Upper lobe of left lung (tissue), 6 donors: ENCODE measurements around the gene SORD. TPM values are rescaled to one million over a fixed set of nuclear protein-coding genes. Genes with fewer than 3 reads are reported as not detected.

Experiments
- ATAC-seq, 2 donors: fragments of 200-7000 bp; cut with Tn5 transposase; one replicate each; pipeline ENCODE4 v1.9.1; 2022; ENCODE audit warnings: mild to moderate bottlenecking in 2 of 2, moderate library complexity in 2 of 2; ENCODE audit not compliant: low FRiP score in 2 of 2
- DNase-seq, 2 donors: peaks; one replicate each; pipeline ENCODE4 v3.0.0-alpha.2; 2019 to 2020
- H3K27ac ChIP-seq, 4 donors: fragments of 200-600 bp; sonication (generic); one replicate each; pipeline ENCODE4 v1.5.1; 2016 to 2019
- H3K27me3 ChIP-seq, 4 donors: fragments of 200-600 bp; sonication (generic); one replicate each; pipeline ENCODE4 v1.5.1; 2017 to 2019
- H3K36me3 ChIP-seq, 4 donors: fragments of 200-600 bp; sonication (generic); one replicate each; pipeline ENCODE4 v1.5.1; 2016 to 2019
- H3K4me1 ChIP-seq, 4 donors: fragments of 200-600 bp; sonication (generic); one replicate each; pipeline ENCODE4 v1.5.1; 2018 to 2019
- H3K4me3 ChIP-seq, 4 donors: fragments of 200-600 bp; sonication (generic); one replicate each; pipeline ENCODE4 v1.5.1; 2017 to 2019; ENCODE audit warnings: mild to moderate bottlenecking in 2 of 4, moderate library complexity in 1 of 4
- H3K9me3 ChIP-seq, 4 donors: fragments of 200-600 bp; sonication (generic); one replicate each; pipeline ENCODE4 v1.5.1; 2018 to 2019
- EP300 ChIP-seq, 4 donors: sonication (generic); formaldehyde crosslinking; IDR thresholded peaks; one replicate each; pipeline ENCODE4 v1.5.1; 2017; ENCODE audit warnings: antibody characterized with exemption in 4 of 4, control low read depth in 2 of 4
- POLR2A ChIP-seq, 4 donors: fragments of 450-650 bp; IDR thresholded peaks; one replicate each; pipeline ENCODE4 v1.5.1; 2016 to 2017; ENCODE audit warnings: antibody characterized with exemption in 4 of 4, mild to moderate bottlenecking in 2 of 4
- POLR2AphosphoS5 ChIP-seq, 2 donors: sonication (generic); formaldehyde crosslinking; IDR thresholded peaks; one replicate each; pipeline ENCODE4 v1.5.1; 2017; ENCODE audit warnings: antibody characterized with exemption in 2 of 2
- WGBS, 2 donors: methylation state at CpG; one replicate each; pipeline ENCODE4 v1.1.5; 2017 to 2018; 5-methylcytosine and 5-hydroxymethylcytosine counted together
- total RNA-seq, 6 donors: library from RNA; depleted of rRNA in 4 of 6; stranded (reverse); fragments of >200 nt in 4 of 6; gene quantifications; one replicate each; pipeline versions ENCODE4 v1.1.0 to v1.2.1, GENCODE V29; 2016 to 2021
- TF ChIP-seq, protein P1 (sequence below), 6 experiments: fragments of 450-650 bp in 4 of 6; fragments of 200-600 bp in 2 of 6; sonication (generic) in 2 of 6; IDR thresholded peaks; one replicate each; pipeline ENCODE4 v1.5.1; 2016 to 2019; ENCODE audit warnings: antibody characterized with exemption in 6 of 6
- donor health status: DM: no; HTN: no; CAD: no; lungs with moderate emphysema.
- donor health status: DM: no; HTN: yes; CAD: no; lungs with severe emphysema.

Gene SORD
- total RNA-seq, 6 donors from 2014 or later = 4.6 to 11.5 (median 9.3) TPM

- Histone ChIP-seq H3K36me3 (peaks cover 0 to 9% (median 3%) of the 10 kb centered on the region in 4 donors), H3K9me3 (no peaks in the 10 kb centered on the region), H3K4me3 (peak overlapping the region in 1 of 4 donors; percentile 12), H3K27me3 (peaks cover 4 to 55% (median 35%) of the 10 kb centered on the region in 4 donors), H3K4me1 (peaks cover 36 to 51% (median 41%) of the 10 kb centered on the region in 4 donors), H3K27ac (no peak overlapping the region)
- ATAC-seq = no peak
- peak in 1 of 2 donors; percentile 66 for DNase-seq
- TF ChIP-seq POLR2AphosphoS5 (IDR thresholded peaks at IDR 0.05) (no peak), POLR2A (IDR thresholded peaks at IDR 0.05) (peak in 1 of 4 donors; percentile 32)
- 13 to 21% methylated on average over 23 to 54 of the region's 65 CpGs for WGBS, 2 donors
These were observed 93.7 kb downstream of the SORD start for GRCh38 chr15:45116482-45117307.

DNA sequence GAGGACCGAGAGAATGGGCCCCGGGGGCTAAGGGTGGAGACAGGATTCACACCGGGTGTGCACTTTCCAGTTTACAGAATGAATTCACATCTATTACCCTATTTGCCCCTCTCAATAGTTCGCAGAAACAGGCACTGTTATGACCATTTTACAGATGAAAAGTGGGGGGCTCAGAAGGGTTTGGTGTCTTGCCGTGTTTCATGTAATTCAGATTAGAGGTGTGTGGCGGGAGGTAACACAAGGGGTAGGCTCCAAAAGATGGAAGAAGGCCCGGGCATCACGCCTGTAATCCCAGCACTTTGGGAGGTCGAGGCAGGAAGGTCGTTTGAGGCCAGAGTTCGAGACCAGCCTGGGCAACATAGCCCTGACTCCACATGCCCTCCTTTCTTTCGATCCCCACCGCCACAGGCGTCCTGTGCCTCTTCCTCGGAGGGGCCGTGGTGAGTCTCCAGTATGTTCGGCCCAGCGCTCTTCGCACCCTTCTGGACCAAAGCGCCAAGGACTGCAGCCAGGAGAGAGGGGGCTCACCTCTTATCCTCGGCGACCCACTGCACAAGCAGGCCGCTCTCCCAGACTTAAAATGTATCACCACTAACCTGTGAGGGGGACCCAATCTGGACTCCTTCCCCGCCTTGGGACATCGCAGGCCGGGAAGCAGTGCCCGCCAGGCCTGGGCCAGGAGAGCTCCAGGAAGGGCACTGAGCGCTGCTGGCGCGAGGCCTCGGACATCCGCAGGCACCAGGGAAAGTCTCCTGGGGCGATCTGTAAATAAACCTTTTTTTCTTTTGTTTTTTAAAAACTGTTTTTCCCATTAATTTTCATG, 94.5 kb downstream of the SORD start:
- WGBS, 2 donors = 26 to 41% methylated on average over 28 to 33 of the region's 33 CpGs
- DNase-seq (peak in 1 of 2 donors; percentile 85), ATAC-seq (peak in 1 of 2 donors; percentile 9)
- Histone ChIP-seq H3K36me3 (peaks cover 0 to 9% (median 3%) of the 10 kb centered on the region in 4 donors), H3K4me1 (peaks cover 30 to 43% (median 36%) of the 10 kb centered on the region in 4 donors), H3K9me3 (no peaks in the 10 kb centered on the region), H3K27ac (no peak overlapping the region), H3K4me3 (peak overlapping the region in 3 of 4 donors; percentile 11 to 37 (median 29)), H3K27me3 (peaks cover 3 to 49% (median 28%) of the 10 kb centered on the region in 4 donors)
- TF ChIP-seq, protein P1, sequence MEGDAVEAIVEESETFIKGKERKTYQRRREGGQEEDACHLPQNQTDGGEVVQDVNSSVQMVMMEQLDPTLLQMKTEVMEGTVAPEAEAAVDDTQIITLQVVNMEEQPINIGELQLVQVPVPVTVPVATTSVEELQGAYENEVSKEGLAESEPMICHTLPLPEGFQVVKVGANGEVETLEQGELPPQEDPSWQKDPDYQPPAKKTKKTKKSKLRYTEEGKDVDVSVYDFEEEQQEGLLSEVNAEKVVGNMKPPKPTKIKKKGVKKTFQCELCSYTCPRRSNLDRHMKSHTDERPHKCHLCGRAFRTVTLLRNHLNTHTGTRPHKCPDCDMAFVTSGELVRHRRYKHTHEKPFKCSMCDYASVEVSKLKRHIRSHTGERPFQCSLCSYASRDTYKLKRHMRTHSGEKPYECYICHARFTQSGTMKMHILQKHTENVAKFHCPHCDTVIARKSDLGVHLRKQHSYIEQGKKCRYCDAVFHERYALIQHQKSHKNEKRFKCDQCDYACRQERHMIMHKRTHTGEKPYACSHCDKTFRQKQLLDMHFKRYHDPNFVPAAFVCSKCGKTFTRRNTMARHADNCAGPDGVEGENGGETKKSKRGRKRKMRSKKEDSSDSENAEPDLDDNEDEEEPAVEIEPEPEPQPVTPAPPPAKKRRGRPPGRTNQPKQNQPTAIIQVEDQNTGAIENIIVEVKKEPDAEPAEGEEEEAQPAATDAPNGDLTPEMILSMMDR (IDR thresholded peaks at IDR 0.05) = no peak

DNA sequence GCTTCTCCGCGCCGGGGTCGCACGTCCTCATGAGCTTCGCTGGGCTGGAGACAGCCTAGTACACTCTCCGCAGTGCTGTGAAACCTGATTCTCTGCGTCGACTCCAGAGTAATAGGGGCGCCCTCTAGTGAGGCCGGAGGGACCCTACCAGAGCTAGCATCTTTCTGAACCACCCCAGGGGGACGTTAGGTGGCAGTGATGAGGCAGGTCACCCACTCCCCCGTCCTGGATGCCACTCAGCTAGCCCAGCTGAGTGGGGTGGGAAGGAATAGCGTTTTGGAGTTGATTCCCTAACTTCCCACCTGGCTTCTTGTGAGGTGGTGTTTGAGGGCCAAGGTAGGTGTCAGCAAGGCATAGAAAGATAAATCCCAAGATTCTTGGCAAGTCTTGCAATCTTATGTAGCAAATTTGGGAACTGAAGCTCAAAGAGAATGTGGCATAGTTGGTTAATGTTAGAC, 95.2 kb downstream of the SORD start:
- H3K4me1 ChIP-seq = peaks cover 24 to 36% (median 29%) of the 10 kb centered on the region in 4 donors
- DNase-seq (peak in 1 of 2 donors; percentile 87), ATAC-seq (peak; percentile 92 to 94)
- 1 to 2% methylated on average over 14 of the region's 14 CpGs for WGBS, 2 donors
- no peaks in the 10 kb centered on the region for H3K9me3 ChIP-seq
- peaks cover 0 to 43% (median 21%) of the 10 kb centered on the region in 4 donors for H3K27me3 ChIP-seq
- no peak overlapping the region for H3K27ac ChIP-seq
- TF ChIP-seq, protein P1 (IDR thresholded peaks at IDR 0.05) = peak; percentile 88 to 96 (median 91)
- no peak for TF ChIP-seq POLR2AphosphoS5 (IDR thresholded peaks at IDR 0.05)
- H3K36me3 ChIP-seq = peaks cover 0 to 9% (median 3%) of the 10 kb centered on the region in 4 donors
- peak overlapping the region in 3 of 4 donors; percentile 11 to 37 (median 29) for H3K4me3 ChIP-seq

GRCh38 chr15:45118996-45119395, 96.0 kb downstream of the SORD start:
- no peak for ATAC-seq
- Histone ChIP-seq H3K27me3 (peaks cover 0 to 34% (median 18%) of the 10 kb centered on the region in 4 donors), H3K9me3 (no peaks in the 10 kb centered on the region), H3K27ac (no peak overlapping the region), H3K4me1 (peaks cover 22 to 30% (median 25%) of the 10 kb centered on the region in 4 donors), H3K36me3 (peaks cover 0 to 9% (median 3%) of the 10 kb centered on the region in 4 donors), H3K4me3 (no peak overlapping the region)
- TF ChIP-seq EP300 (IDR thresholded peaks at IDR 0.05) = no peak
- TF ChIP-seq, protein P1 (IDR thresholded peaks at IDR 0.05) = no peak
- 82 to 89% methylated on average over 5 of the region's 5 CpGs for WGBS, 2 donors
- no peak for DNase-seq
